IPS-18c (cell line): Measurements from ENCODE around the gene GPS2.

Source experiments
- H3K4me3 ChIP-seq: 2 replicates; pipeline ENCODE4 v1.7.0; 2013; ENCODE audit warnings: low read depth, mild to moderate bottlenecking, low read length, moderate library complexity; ENCODE audit not compliant: insufficient read depth
- H3K9me3 ChIP-seq: one replicate; pipeline ENCODE4 v1.6.1; 2013; ENCODE audit warnings: mild to moderate bottlenecking, low read length, moderate library complexity; ENCODE audit not compliant: control insufficient read depth, insufficient read depth

GPS2 gene

GRCh38 chr17:7314719-7315569 lies at the start of gene GPS2:
Gene GPS2, minus strand, starts transcription at chr17:7315360. Its CDS starts 308 bp downstream, at chr17:7315052.
- H3K9me3 ChIP-seq = peaks cover 2% of the 10 kb centered on the region
- peak within 1 kb of the TSS; percentile 88 for H3K4me3 ChIP-seq

GRCh38 chr17:7363311-7363710 lies 48.2 kb upstream of the GPS2 start:
- H3K9me3 ChIP-seq = no peaks in the 10 kb centered on the region
- H3K4me3 ChIP-seq = no peak overlapping the region

- Histone ChIP-seq H3K4me3 (no peak overlapping the region), H3K9me3 (no peaks in the 10 kb centered on the region)
Observed at GRCh38 chr17:7361906-7362305, 46.7 kb upstream of the GPS2 start.

GRCh38 chr17:7357381-7357780 lies 42.2 kb upstream of the GPS2 start:
- Histone ChIP-seq H3K4me3 (no peak overlapping the region), H3K9me3 (no peaks in the 10 kb centered on the region)

- Histone ChIP-seq H3K4me3 (no peak overlapping the region), H3K9me3 (no peaks in the 10 kb centered on the region)
Observed at GRCh38 chr17:7356756-7357155, 41.6 kb upstream of the GPS2 start.

- Histone ChIP-seq H3K9me3 (no peaks in the 10 kb centered on the region), H3K4me3 (peak overlapping the region; percentile 21; the same call in 1 of the 2 replicates)
Observed at GRCh38 chr17:7356072-7356549, 41.0 kb upstream of the GPS2 start.

- no peak overlapping the region for H3K4me3 ChIP-seq
- no peaks in the 10 kb centered on the region for H3K9me3 ChIP-seq
Observed at GRCh38 chr17:7355573-7355972, 40.4 kb upstream of the GPS2 start.

- Histone ChIP-seq H3K9me3 (no peaks in the 10 kb centered on the region), H3K4me3 (no peak within 1 kb of the TSS)
Observed at GRCh38 chr17:7355053-7355452, 39.9 kb upstream of the GPS2 start, which contains the start of gene TMEM95. Gene TMEM95, plus strand, starts transcription at chr17:7355156. Its CDS starts 49 bp downstream, at chr17:7355205.

GRCh38 chr17:7354262-7354843 lies 39.2 kb upstream of the GPS2 start:
- Histone ChIP-seq H3K4me3 (no peak overlapping the region), H3K9me3 (no peaks in the 10 kb centered on the region)

GRCh38 chr17:7352910-7353635 lies 37.9 kb upstream of the GPS2 start:
- peak overlapping the region; percentile 87; the same call in 1 of the 2 replicates for H3K4me3 ChIP-seq
- H3K9me3 ChIP-seq = peaks cover 2% of the 10 kb centered on the region

GRCh38 chr17:7352503-7352889 lies 37.3 kb upstream of the GPS2 start:
- Histone ChIP-seq H3K4me3 (peak overlapping the region; percentile 87), H3K9me3 (peaks cover 2% of the 10 kb centered on the region)

- Histone ChIP-seq H3K4me3 (peak within 1 kb of the TSS; percentile 87), H3K9me3 (peaks cover 2% of the 10 kb centered on the region)
Observed at GRCh38 chr17:7351665-7352502, 36.7 kb upstream of the GPS2 start, which contains the start of gene KCTD11. Gene KCTD11, plus strand, starts transcription at chr17:7352162.

- no peak overlapping the region for H3K4me3 ChIP-seq
- peaks cover 2% of the 10 kb centered on the region for H3K9me3 ChIP-seq
Observed at GRCh38 chr17:7348478-7349242, 33.5 kb upstream of the GPS2 start.

- Histone ChIP-seq H3K9me3 (peaks cover 2% of the 10 kb centered on the region), H3K4me3 (no peak overlapping the region)
Observed at GRCh38 chr17:7347630-7348477, 32.7 kb upstream of the GPS2 start.

GRCh38 chr17:7346761-7347614 lies 31.8 kb upstream of the GPS2 start:
- no peak overlapping the region for H3K4me3 ChIP-seq
- peaks cover 2% of the 10 kb centered on the region for H3K9me3 ChIP-seq
